ENCODE results near the gene NTPCR.

The NTPCR gene

DNA sequence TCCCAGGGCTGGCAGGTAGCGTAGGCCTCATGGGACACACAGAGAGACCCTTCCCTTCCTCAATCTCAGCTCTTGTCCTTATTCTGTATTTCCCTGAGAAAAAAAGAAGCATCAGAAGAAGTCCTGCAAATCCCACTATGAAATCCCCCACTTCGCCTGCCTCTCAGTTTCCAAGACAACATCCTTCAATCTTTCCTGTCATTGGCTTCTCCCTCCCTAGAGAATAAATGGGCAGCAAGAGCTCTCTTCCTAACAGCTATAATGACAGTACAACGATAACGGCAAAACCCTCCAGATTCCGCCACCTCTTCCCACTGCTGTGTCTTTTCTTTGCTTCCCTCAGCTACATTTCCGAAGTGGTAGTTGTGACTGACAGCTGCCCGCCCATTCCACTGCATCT lies 41.6 kb upstream of the NTPCR start (continued):
- TF ChIP-seq, protein P1, sequence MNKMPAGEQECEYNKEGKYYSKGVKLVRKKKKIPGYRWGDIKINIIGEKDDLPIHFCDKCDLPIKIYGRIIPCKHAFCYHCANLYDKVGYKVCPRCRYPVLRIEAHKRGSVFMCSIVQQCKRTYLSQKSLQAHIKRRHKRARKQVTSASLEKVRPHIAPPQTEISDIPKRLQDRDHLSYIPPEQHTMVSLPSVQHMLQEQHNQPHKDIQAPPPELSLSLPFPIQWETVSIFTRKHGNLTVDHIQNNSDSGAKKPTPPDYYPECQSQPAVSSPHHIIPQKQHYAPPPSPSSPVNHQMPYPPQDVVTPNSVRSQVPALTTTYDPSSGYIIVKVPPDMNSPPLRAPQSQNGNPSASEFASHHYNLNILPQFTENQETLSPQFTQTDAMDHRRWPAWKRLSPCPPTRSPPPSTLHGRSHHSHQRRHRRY (tag by site-specific recombination; IDR thresholded peaks at IDR 0.05) = no peak
- no peak for TF ChIP-seq ZNF521 (tag by site-specific recombination; IDR thresholded peaks at IDR 0.05)
- TF ChIP-seq ZNF354C (tag by site-specific recombination; IDR thresholded peaks at IDR 0.05; ENCODE audit: borderline replicate concordance, low read depth) = no peak
- TF ChIP-seq, protein P2, sequence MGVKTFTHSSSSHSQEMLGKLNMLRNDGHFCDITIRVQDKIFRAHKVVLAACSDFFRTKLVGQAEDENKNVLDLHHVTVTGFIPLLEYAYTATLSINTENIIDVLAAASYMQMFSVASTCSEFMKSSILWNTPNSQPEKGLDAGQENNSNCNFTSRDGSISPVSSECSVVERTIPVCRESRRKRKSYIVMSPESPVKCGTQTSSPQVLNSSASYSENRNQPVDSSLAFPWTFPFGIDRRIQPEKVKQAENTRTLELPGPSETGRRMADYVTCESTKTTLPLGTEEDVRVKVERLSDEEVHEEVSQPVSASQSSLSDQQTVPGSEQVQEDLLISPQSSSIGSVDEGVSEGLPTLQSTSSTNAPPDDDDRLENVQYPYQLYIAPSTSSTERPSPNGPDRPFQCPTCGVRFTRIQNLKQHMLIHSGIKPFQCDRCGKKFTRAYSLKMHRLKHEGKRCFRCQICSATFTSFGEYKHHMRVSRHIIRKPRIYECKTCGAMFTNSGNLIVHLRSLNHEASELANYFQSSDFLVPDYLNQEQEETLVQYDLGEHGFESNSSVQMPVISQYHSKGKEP (tag by site-specific recombination; IDR thresholded peaks at IDR 0.05) = no peak
- TF ChIP-seq, protein P3, sequence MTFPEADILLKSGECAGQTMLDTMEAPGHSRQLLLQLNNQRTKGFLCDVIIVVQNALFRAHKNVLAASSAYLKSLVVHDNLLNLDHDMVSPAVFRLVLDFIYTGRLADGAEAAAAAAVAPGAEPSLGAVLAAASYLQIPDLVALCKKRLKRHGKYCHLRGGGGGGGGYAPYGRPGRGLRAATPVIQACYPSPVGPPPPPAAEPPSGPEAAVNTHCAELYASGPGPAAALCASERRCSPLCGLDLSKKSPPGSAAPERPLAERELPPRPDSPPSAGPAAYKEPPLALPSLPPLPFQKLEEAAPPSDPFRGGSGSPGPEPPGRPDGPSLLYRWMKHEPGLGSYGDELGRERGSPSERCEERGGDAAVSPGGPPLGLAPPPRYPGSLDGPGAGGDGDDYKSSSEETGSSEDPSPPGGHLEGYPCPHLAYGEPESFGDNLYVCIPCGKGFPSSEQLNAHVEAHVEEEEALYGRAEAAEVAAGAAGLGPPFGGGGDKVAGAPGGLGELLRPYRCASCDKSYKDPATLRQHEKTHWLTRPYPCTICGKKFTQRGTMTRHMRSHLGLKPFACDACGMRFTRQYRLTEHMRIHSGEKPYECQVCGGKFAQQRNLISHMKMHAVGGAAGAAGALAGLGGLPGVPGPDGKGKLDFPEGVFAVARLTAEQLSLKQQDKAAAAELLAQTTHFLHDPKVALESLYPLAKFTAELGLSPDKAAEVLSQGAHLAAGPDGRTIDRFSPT (tag by site-specific recombination; IDR thresholded peaks at IDR 0.05) = no peak
- TF ChIP-seq, protein P4, sequence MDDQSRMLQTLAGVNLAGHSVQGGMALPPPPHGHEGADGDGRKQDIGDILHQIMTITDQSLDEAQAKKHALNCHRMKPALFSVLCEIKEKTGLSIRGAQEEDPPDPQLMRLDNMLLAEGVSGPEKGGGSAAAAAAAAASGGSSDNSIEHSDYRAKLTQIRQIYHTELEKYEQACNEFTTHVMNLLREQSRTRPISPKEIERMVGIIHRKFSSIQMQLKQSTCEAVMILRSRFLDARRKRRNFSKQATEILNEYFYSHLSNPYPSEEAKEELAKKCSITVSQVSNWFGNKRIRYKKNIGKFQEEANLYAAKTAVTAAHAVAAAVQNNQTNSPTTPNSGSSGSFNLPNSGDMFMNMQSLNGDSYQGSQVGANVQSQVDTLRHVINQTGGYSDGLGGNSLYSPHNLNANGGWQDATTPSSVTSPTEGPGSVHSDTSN (CRISPR knock-in tag; IDR thresholded peaks at IDR 0.05) = no peak
- TF ChIP-seq SP7 (tag by site-specific recombination; IDR thresholded peaks at IDR 0.05) = no peak
- TF ChIP-seq, protein P5, sequence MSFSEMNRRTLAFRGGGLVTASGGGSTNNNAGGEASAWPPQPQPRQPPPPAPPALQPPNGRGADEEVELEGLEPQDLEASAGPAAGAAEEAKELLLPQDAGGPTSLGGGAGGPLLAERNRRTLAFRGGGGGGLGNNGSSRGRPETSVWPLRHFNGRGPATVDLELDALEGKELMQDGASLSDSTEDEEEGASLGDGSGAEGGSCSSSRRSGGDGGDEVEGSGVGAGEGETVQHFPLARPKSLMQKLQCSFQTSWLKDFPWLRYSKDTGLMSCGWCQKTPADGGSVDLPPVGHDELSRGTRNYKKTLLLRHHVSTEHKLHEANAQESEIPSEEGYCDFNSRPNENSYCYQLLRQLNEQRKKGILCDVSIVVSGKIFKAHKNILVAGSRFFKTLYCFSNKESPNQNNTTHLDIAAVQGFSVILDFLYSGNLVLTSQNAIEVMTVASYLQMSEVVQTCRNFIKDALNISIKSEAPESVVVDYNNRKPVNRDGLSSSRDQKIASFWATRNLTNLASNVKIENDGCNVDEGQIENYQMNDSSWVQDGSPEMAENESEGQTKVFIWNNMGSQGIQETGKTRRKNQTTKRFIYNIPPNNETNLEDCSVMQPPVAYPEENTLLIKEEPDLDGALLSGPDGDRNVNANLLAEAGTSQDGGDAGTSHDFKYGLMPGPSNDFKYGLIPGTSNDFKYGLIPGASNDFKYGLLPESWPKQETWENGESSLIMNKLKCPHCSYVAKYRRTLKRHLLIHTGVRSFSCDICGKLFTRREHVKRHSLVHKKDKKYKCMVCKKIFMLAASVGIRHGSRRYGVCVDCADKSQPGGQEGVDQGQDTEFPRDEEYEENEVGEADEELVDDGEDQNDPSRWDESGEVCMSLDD (tag by site-specific recombination; IDR thresholded peaks at IDR 0.05) = no peak
- TF ChIP-seq ZNF596 (tag by site-specific recombination; IDR thresholded peaks at IDR 0.05) = no peak

DNA sequence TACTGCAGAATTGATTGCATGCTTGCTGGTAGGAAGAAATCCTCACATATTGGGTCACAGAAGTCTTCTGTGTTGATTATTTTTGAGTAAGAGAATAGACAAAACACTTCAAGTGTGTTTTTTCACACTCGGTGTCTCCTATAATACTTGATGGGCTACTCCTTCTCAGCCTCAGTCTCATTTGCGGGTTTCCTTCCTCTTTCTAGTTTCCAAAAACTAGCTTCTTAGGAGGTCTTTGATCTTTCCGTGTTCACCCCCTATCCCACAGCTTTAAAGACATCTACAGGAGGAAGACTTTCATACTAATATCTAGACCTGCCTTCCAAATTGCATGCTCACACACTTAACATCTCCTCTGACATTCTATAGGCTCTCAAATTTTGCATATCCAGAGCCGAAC lies 40.7 kb upstream of the NTPCR start:
- TF ChIP-seq ZNF610 (tag by site-specific recombination; IDR thresholded peaks at IDR 0.05; ENCODE audit: borderline replicate concordance) = no peak
- TF ChIP-seq, protein P4 (CRISPR knock-in tag; IDR thresholded peaks at IDR 0.05) = no peak
- TF ChIP-seq, protein P6, sequence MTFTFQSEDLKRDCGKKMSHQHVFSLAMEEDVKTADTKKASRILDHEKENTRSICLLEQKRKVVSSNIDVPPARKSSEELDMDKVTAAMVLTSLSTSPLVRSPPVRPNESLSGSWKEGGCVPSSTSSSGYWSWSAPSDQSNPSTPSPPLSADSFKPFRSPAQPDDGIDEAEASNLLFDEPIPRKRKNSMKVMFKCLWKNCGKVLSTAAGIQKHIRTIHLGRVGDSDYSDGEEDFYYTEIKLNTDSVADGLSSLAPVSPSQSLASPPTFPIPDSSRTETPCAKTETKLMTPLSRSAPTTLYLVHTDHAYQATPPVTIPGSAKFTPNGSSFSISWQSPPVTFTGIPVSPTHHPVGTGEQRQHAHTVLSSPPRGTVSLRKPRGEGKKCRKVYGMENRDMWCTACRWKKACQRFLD (tag by site-specific recombination; IDR thresholded peaks at IDR 0.05) = no peak
- no peak for TF ChIP-seq KLF1 (tag by site-specific recombination; IDR thresholded peaks at IDR 0.05)
- Histone ChIP-seq H3K27ac (ENCODE audit: extremely low read depth, low read depth, low read length) (no peak overlapping the region), H3K4me1 (ENCODE audit: control insufficient read depth, insufficient read depth, low read length) (no peaks in the 10 kb centered on the region), H3K9me3 (ENCODE audit: control insufficient read depth, insufficient read depth, low read depth, low read length) (no peaks in the 10 kb centered on the region), H3K36me3 (ENCODE audit: control insufficient read depth in 2 of 2, insufficient read depth in 1 of 2, low read length in 2 of 2) (no peaks in the 10 kb centered on the region), H3K4me3 (ENCODE audit: low read depth, low read length) (no peak overlapping the region)
- POLR2A ChIA-PET = no interaction called here
- CTCF ChIA-PET = interaction anchor here (0.9 kb wide), 1 partner anchor 116 kb away, joined by 3 read pairs; no protein-coding TSS in a partner anchor

All from HEK293 (cell line).